ENCODE measurements around the gene CTSZ. TPM values are rescaled to one million over a fixed set of nuclear protein-coding genes. Genes with fewer than 3 reads are reported as not detected.

Gene CTSZ
- 100 to 1,000 TPM in 1 of 2 donors, 10 to 100 TPM in 1; 93.6 to 130 TPM for total RNA-seq

- Histone ChIP-seq H3K9me3 (no peaks in the 10 kb centered on the region), H3K4me3 (peak within 1 kb of the TSS; percentile 66 to 68), H3K27me3 (replicated peaks; ENCODE audit: insufficient read depth) (no peaks in the 10 kb centered on the region), H3K36me3 (no peaks in the 10 kb centered on the region), H3K4me1 (replicated peaks) (peaks cover 7% of the 10 kb centered on the region), H3K27ac (peak within 1 kb of the TSS; percentile 72 to 76)
- TF ChIP-seq POLR2AphosphoS5 (IDR thresholded peaks at IDR 0.05) (no peak), POLR2A (IDR thresholded peaks at IDR 0.05) (peak; percentile 36)
- intact Hi-C loops (cut with DNase I), result no loop called here
- DNase-seq (ENCODE audit: low spot score), result no peak
- 6% methylated on average over 51 of the region's 82 CpGs for WGBS
These were observed at the start of gene CTSZ for GRCh38 chr20:59006864-59007664. CTSZ (minus strand) TSS chr20:59007254; CDS start chr20:59007128, 126 bp downstream.

GRCh38 chr20:59055302-59055701, 48.2 kb upstream of the CTSZ start:
- Histone ChIP-seq H3K9me3 (no peaks in the 10 kb centered on the region), H3K27me3 (replicated peaks; ENCODE audit: insufficient read depth) (no peaks in the 10 kb centered on the region), H3K4me1 (replicated peaks) (no peaks in the 10 kb centered on the region), H3K36me3 (no peaks in the 10 kb centered on the region), H3K4me3 (no peak overlapping the region), H3K27ac (no peak overlapping the region)
- intact Hi-C loops (cut with DNase I), result no loop called here
- WGBS, result 60% methylated on average over 7 of the region's 7 CpGs
- peak in 3 of 4 experiments; percentile 18 to 47 (median 39) for TF ChIP-seq CTCF (IDR thresholded peaks at IDR 0.05)
- TF ChIP-seq POLR2A (IDR thresholded peaks at IDR 0.05), result no peak
- no peak for TF ChIP-seq POLR2AphosphoS5 (IDR thresholded peaks at IDR 0.05)
- no peak for DNase-seq (ENCODE audit: low spot score)

GRCh38 chr20:59051666-59052185, 44.7 kb upstream of the CTSZ start:
- H3K27me3 ChIP-seq (replicated peaks; ENCODE audit: insufficient read depth), result no peaks in the 10 kb centered on the region
- intact Hi-C loops (cut with DNase I), result no loop called here
- TF ChIP-seq POLR2AphosphoS5 (IDR thresholded peaks at IDR 0.05), result no peak
- TF ChIP-seq CTCF (IDR thresholded peaks at IDR 0.05), result no peak
- no peak for TF ChIP-seq POLR2A (IDR thresholded peaks at IDR 0.05)
- no peaks in the 10 kb centered on the region for H3K36me3 ChIP-seq
- H3K4me1 ChIP-seq (replicated peaks), result no peaks in the 10 kb centered on the region
- H3K27ac ChIP-seq, result no peak overlapping the region
- DNase-seq (ENCODE audit: low spot score), result no peak
- 87% methylated on average over 6 of the region's 6 CpGs for WGBS
- no peak overlapping the region for H3K4me3 ChIP-seq
- no peaks in the 10 kb centered on the region for H3K9me3 ChIP-seq

- TF ChIP-seq CTCF (IDR thresholded peaks at IDR 0.05) (no peak), POLR2A (IDR thresholded peaks at IDR 0.05) (no peak), POLR2AphosphoS5 (IDR thresholded peaks at IDR 0.05) (no peak)
- Histone ChIP-seq H3K9me3 (no peaks in the 10 kb centered on the region), H3K4me1 (replicated peaks) (no peaks in the 10 kb centered on the region), H3K36me3 (no peaks in the 10 kb centered on the region), H3K27me3 (replicated peaks; ENCODE audit: insufficient read depth) (no peaks in the 10 kb centered on the region), H3K27ac (no peak overlapping the region), H3K4me3 (no peak overlapping the region)
- intact Hi-C loops (cut with DNase I), result no loop called here
- DNase-seq (ENCODE audit: low spot score), result no peak
- 64% methylated on average over 1 of the region's 1 CpG for WGBS
These were observed 43.4 kb upstream of the CTSZ start for GRCh38 chr20:59050437-59050836.

- no peaks in the 10 kb centered on the region for H3K36me3 ChIP-seq
- H3K4me1 ChIP-seq (replicated peaks), result no peaks in the 10 kb centered on the region
- no peak overlapping the region for H3K4me3 ChIP-seq
- H3K27me3 ChIP-seq (replicated peaks; ENCODE audit: insufficient read depth), result no peaks in the 10 kb centered on the region
- H3K27ac ChIP-seq, result no peak overlapping the region
- 89% methylated on average over 2 of the region's 2 CpGs for WGBS
- intact Hi-C loops (cut with DNase I), result no loop called here
- H3K9me3 ChIP-seq, result no peaks in the 10 kb centered on the region
- DNase-seq (ENCODE audit: low spot score), result no peak
- TF ChIP-seq CTCF (IDR thresholded peaks at IDR 0.05), result no peak
- TF ChIP-seq POLR2AphosphoS5 (IDR thresholded peaks at IDR 0.05), result no peak
- TF ChIP-seq POLR2A (IDR thresholded peaks at IDR 0.05), result no peak
These were observed 41.6 kb upstream of the CTSZ start for GRCh38 chr20:59048681-59049030.
